Measurements from ENCODE around the gene HAPLN2. TPM values are rescaled to one million over a fixed set of nuclear protein-coding genes. Genes with fewer than 3 reads are reported as not detected.
A peak's percentile ranks its signal among the peaks of the same experiment; 100 is the strongest.

HAPLN2 gene
- total and polyA plus RNA-seq, 2 of the 8 experiments (the other 6 are each of a cell fraction or from before 2014, with no cell fraction given): 0.19 to 0.51 TPM

- peak overlapping the region; percentile 68 to 87 for H3K4me2 ChIP-seq (ENCODE audit: insufficient read depth in 1 of 2, low read depth in 2 of 2, low read length in 2 of 2)
- H3K27me3 ChIP-seq (replicated peaks in 1 of 4; ENCODE audit: control insufficient read depth in 3 of 4, extremely low read depth in 1 of 4, insufficient read depth in 3 of 4, low read length in 3 of 4): no peaks in the 10 kb centered on the region
- POLR2A ChIA-PET (ENCODE audit: partially characterized antibody): interaction anchor here (0.8 to 5.1 kb wide), 24 partner anchors 8 to 177 kb away, joined by 3 to 66 read pairs (median 5); partner anchors contain the start of genes GPATCH4, MEF2D, PRCC and TTC24
- peak; percentile 70 for TF ChIP-seq TAF7 (optimal IDR thresholded peaks at IDR 0.05; ENCODE audit: borderline replicate concordance, low read depth, low read length)
- TF ChIP-seq SUZ12 (IDR thresholded peaks at IDR 0.05; ENCODE audit: low read length): no peak
- TF ChIP-seq TAF1 (IDR thresholded peaks at IDR 0.05; ENCODE audit: low read depth, low read length): no peak
- TF ChIP-seq FOSL1 (IDR thresholded peaks at IDR 0.05; ENCODE audit: insufficient read depth, low read depth, low read length): no peak
- TF ChIP-seq EGR1 (IDR thresholded peaks at IDR 0.05; ENCODE audit: borderline replicate concordance, low read depth, low read length): no peak
- no peak for DNase-seq (ENCODE audit: low read depth in 1 of 2, low spot score in 2 of 2)
- no peak overlapping the region for H3K4ac ChIP-seq (replicated peaks; ENCODE audit: insufficient read length, low read depth, low read length)
- no peak overlapping the region for H3K27ac ChIP-seq (ENCODE audit: low read depth, low read length)
- no peak overlapping the region for H2BK15ac ChIP-seq (ENCODE audit: low read length)
- peak overlapping the region in 2 of 4 experiments; percentile 76 to 86; a peak in 5 of 8 replicates for H3K4me3 ChIP-seq (ENCODE audit: extremely low read depth in 1 of 4, insufficient read depth in 2 of 4, low read depth in 3 of 4, low read length in 4 of 4)
- no peak overlapping the region for H2BK120ac ChIP-seq (replicated peaks; ENCODE audit: low read depth, low read length)
- H2BK5ac ChIP-seq (ENCODE audit: low read depth, low read length): no peak overlapping the region
- H3K56ac ChIP-seq (replicated peaks; ENCODE audit: insufficient read length, low read depth, low read length): no peak overlapping the region
- CTCF ChIA-PET (ENCODE audit: partially characterized antibody): interaction anchor here (0.7 to 5.3 kb wide), 16 partner anchors 10 to 205 kb away, joined by 3 to 45 read pairs (median 4); partner anchors contain the start of genes GPATCH4 and HAPLN2
- FAIRE-seq: no peak
- H2BK20ac ChIP-seq (ENCODE audit: low read length): no peak overlapping the region
- H3K79me2 ChIP-seq (ENCODE audit: control insufficient read depth in 1 of 2, insufficient read depth in 2 of 2, low read length in 2 of 2): no peaks in the 10 kb centered on the region
- H3K36me3 ChIP-seq (ENCODE audit: control insufficient read depth in 2 of 4, insufficient read depth in 4 of 4, low read length in 3 of 4): peaks cover 6 to 24% (median 13%) of the 10 kb centered on the region in 4 experiments
- H4K91ac ChIP-seq (replicated peaks; ENCODE audit: insufficient read length, low read length): peak overlapping the region; percentile 5
- no peak overlapping the region for H3K18ac ChIP-seq (ENCODE audit: extremely low read depth, low read length)
- no peak overlapping the region for H4K8ac ChIP-seq (ENCODE audit: extremely low read depth, insufficient read depth, low read length)
- H3K4me1 ChIP-seq (replicated peaks in 1 of 4; ENCODE audit: control insufficient read depth in 3 of 4, insufficient read depth in 4 of 4, low read length in 3 of 4): peaks cover 0 to 10% (median 2%) of the 10 kb centered on the region in 4 experiments; a peak in 4 of 7 replicates
- no peak overlapping the region for H3K23ac ChIP-seq (ENCODE audit: insufficient read length)
- no peak overlapping the region for H3K9ac ChIP-seq (replicated peaks in 1 of 4; ENCODE audit: extremely low read depth in 1 of 4, low read depth in 3 of 4, low read length in 3 of 4)
- no peak overlapping the region for H2AFZ ChIP-seq (ENCODE audit: low read length)
- 0 out of 2 replicates have a peak, but pooled peaks cover 2% of the 10 kb centered on the region for H3K79me1 ChIP-seq (ENCODE audit: low read depth, low read length)
- H4K5ac ChIP-seq (ENCODE audit: insufficient read length, low read depth, low read length): no peak overlapping the region
- peaks cover 10% of the 10 kb centered on the region for H3K23me2 ChIP-seq (ENCODE audit: low read depth, low read length)
- no peak overlapping the region for H3K14ac ChIP-seq (ENCODE audit: insufficient read length)
- H3K9me3 ChIP-seq (ENCODE audit: insufficient read depth in 2 of 2, low read depth in 1 of 2, low read length in 1 of 2): no peaks in the 10 kb centered on the region
- H2AK5ac ChIP-seq (ENCODE audit: low read depth, low read length): no peak overlapping the region
- H4K20me1 ChIP-seq (replicated peaks in 1 of 2; ENCODE audit: control insufficient read depth in 1 of 2, insufficient read depth in 2 of 2, low read length in 2 of 2): peaks cover 0 to 5% of the 10 kb centered on the region in 2 experiments
- 87% methylated on average over 10 of the region's 10 CpGs; no CpG with 5 or more reads in 1 of the 2 experiments for WGBS, 2 experiments (ENCODE audit: extremely low coverage in 1 of 2, insufficient coverage in 1 of 2, insufficient read length in 1 of 2, insufficient replicate concordance in 2 of 2, low coverage in 1 of 2, low lambda C conversion rate in 2 of 2, missing lambda C conversion rate in 1 of 2)
- no peak overlapping the region for H2BK12ac ChIP-seq (ENCODE audit: low read depth, low read length)
These were observed 28.7 kb upstream of the HAPLN2 start for GRCh38 chr1:156590326-156591180.

All from H1 (cell line).